Parathyroid adenoma (tissue), 2 donors: ENCODE measurements around the gene MAP2K5.

ENCODE experiments used
- H2AFZ ChIP-seq: fragments of 300-600 bp; sonication (generic); one replicate; pipeline ENCODE4 v1.7.0; 2017; ENCODE audit warnings: antibody characterized with exemption, mild to moderate bottlenecking
- H3K27ac ChIP-seq: fragments of 300-600 bp; sonication (generic); one replicate; pipeline ENCODE4 v1.7.0; 2017
- H3K27me3 ChIP-seq: fragments of 300-600 bp; sonication (generic); one replicate; pipeline ENCODE4 v1.7.0; 2017; ENCODE audit warnings: low read length; ENCODE audit not compliant: control insufficient read depth, insufficient read depth
- H3K36me3 ChIP-seq: fragments of 300-600 bp; sonication (generic); one replicate; pipeline ENCODE4 v1.7.0; 2017; ENCODE audit warnings: low read length; ENCODE audit not compliant: control insufficient read depth, insufficient read depth
- H3K4me1 ChIP-seq: fragments of 300-600 bp; sonication (generic); one replicate; pipeline ENCODE4 v1.7.0; 2017; ENCODE audit warnings: control low read depth
- H3K4me2 ChIP-seq: fragments of 300-600 bp; sonication (generic); one replicate; pipeline ENCODE4 v1.7.0; 2017; ENCODE audit warnings: low read length
- H3K4me3 ChIP-seq: fragments of 300-600 bp; sonication (generic); one replicate; pipeline ENCODE4 v1.7.0; 2017; ENCODE audit warnings: low read depth, low read length
- H3K79me2 ChIP-seq: fragments of 300-600 bp; sonication (generic); one replicate; pipeline ENCODE4 v1.7.0; 2017; ENCODE audit warnings: control low read depth
- H3K9ac ChIP-seq: fragments of 300-600 bp; sonication (generic); one replicate; pipeline ENCODE4 v1.7.0; 2017; ENCODE audit warnings: mild to moderate bottlenecking
- H3K9me3 ChIP-seq: fragments of 300-600 bp; sonication (generic); one replicate; pipeline ENCODE4 v1.7.0; 2017; ENCODE audit warnings: low read length; ENCODE audit not compliant: control insufficient read depth
- TF ChIP-seq, protein P1 (sequence below): fragments of 300-600 bp; sonication (generic); IDR thresholded peaks from one replicate; pipeline ENCODE4 v1.7.0; 2017; ENCODE audit warnings: antibody characterized with exemption, mild to moderate bottlenecking
- donor health status: primary hyperparathyroidism.

MAP2K5 gene

DNA sequence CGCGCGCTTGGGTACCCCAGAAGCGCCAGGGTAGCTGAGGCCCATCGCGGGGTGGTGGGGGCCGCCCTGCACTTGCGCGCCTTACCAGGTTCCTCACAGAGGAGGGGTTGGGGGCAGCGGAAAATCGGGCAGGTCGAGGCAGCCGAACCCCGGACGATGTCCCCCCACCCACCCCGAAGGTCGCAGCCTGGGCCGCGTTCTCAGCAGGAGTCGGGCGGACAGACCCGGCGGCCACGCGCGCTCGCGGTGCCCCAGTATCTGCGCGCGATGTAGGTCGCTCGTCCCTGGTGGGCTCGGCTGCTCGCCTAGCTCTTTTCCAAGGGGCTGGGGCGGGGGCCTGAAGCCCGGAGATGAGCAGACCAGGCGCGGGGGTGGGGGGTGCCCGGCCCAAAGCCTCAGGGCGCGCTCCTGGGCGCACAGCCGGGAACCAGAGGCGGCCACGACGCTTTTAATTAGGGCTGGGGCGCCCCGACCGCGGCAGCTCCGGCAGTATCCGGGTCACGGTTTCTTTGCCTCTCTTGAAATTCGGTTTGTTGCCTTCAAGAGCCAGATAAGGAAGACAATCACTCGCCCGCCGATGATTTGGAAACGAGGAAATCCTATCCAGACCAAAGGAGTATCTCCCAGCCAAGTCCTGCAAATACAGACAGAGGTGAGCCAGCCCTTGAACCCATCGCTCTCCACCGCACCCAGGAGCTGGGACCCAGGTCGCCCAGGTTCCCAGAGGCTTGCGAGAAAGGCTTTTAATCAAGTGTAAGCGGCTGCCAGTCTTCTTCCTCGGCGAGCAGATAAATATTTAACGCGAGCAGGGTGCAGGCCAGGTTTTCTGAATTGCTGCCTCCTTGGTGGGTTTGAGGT, 287.4 kb downstream of the MAP2K5 start:
- TF ChIP-seq, protein P1, sequence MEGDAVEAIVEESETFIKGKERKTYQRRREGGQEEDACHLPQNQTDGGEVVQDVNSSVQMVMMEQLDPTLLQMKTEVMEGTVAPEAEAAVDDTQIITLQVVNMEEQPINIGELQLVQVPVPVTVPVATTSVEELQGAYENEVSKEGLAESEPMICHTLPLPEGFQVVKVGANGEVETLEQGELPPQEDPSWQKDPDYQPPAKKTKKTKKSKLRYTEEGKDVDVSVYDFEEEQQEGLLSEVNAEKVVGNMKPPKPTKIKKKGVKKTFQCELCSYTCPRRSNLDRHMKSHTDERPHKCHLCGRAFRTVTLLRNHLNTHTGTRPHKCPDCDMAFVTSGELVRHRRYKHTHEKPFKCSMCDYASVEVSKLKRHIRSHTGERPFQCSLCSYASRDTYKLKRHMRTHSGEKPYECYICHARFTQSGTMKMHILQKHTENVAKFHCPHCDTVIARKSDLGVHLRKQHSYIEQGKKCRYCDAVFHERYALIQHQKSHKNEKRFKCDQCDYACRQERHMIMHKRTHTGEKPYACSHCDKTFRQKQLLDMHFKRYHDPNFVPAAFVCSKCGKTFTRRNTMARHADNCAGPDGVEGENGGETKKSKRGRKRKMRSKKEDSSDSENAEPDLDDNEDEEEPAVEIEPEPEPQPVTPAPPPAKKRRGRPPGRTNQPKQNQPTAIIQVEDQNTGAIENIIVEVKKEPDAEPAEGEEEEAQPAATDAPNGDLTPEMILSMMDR: no peak
- Histone ChIP-seq H3K36me3 (no peaks in the 10 kb centered on the region), H3K27ac (no peak overlapping the region), H2AFZ (no peak overlapping the region), H3K4me3 (no peak overlapping the region), H3K9me3 (no peaks in the 10 kb centered on the region), H3K4me1 (no peaks in the 10 kb centered on the region), H3K4me2 (no peak overlapping the region), H3K9ac (no peak overlapping the region), H3K27me3 (no peaks in the 10 kb centered on the region), H3K79me2 (no peaks in the 10 kb centered on the region)

DNA sequence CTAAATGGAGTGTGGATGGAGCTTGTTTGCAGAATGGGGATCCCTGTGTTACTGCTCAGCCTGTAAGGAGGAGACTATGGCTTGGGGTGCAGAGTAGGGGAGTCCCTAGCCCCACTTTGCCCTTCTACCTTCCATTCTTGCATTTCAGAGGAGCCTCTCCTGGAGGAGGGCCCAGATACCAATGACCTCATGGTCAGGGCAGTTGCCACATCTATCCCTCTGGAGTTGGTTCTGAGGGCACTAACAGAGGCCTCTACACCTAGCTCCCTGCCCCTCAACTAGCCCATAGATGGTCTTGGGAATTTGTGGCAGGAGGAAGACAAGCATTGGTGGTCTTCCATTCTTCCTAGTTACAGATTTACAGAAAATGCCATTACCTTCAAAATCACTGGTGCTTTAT, 288.9 kb downstream of the MAP2K5 start:
- no peaks in the 10 kb centered on the region for H3K79me2 ChIP-seq
- TF ChIP-seq, protein P1: no peak
- H3K4me3 ChIP-seq: no peak overlapping the region
- no peak overlapping the region for H3K27ac ChIP-seq
- H3K9me3 ChIP-seq: no peaks in the 10 kb centered on the region
- H3K9ac ChIP-seq: no peak overlapping the region
- H3K27me3 ChIP-seq: no peaks in the 10 kb centered on the region
- no peaks in the 10 kb centered on the region for H3K36me3 ChIP-seq
- no peaks in the 10 kb centered on the region for H3K4me1 ChIP-seq
- no peak overlapping the region for H3K4me2 ChIP-seq
- H2AFZ ChIP-seq: no peak overlapping the region

DNA sequence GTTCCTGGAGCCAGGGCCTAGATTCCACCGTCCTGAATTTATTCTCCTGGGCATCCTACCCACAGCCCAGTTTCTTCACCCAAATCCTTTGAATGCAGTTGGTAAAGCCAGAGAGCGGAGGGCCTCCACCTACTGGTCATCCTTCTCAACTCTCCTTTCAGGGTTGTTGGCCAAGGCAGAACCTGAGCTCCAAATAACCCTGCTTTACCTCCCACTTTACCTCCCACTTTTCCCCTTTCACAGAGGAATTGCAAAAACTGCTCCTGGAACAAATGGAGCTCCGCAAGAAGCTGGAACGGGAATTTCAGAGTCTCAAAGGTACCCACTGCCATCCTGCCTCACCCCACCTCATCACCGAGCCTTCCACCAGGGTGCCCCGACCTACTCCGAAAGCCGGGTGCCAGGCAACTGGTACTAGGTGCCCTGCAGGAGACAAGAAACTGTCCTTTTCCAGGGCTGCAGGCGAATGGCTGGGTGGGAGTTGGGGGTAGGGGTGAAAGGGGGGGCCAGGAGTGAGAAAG, 289.6 kb downstream of the MAP2K5 start:
- no peak overlapping the region for H2AFZ ChIP-seq
- no peak overlapping the region for H3K27ac ChIP-seq
- H3K4me2 ChIP-seq: no peak overlapping the region
- no peak overlapping the region for H3K9ac ChIP-seq
- H3K36me3 ChIP-seq: no peaks in the 10 kb centered on the region
- TF ChIP-seq, protein P1: no peak
- H3K4me1 ChIP-seq: no peaks in the 10 kb centered on the region
- no peaks in the 10 kb centered on the region for H3K79me2 ChIP-seq
- H3K4me3 ChIP-seq: no peak overlapping the region
- no peaks in the 10 kb centered on the region for H3K9me3 ChIP-seq
- no peaks in the 10 kb centered on the region for H3K27me3 ChIP-seq

DNA sequence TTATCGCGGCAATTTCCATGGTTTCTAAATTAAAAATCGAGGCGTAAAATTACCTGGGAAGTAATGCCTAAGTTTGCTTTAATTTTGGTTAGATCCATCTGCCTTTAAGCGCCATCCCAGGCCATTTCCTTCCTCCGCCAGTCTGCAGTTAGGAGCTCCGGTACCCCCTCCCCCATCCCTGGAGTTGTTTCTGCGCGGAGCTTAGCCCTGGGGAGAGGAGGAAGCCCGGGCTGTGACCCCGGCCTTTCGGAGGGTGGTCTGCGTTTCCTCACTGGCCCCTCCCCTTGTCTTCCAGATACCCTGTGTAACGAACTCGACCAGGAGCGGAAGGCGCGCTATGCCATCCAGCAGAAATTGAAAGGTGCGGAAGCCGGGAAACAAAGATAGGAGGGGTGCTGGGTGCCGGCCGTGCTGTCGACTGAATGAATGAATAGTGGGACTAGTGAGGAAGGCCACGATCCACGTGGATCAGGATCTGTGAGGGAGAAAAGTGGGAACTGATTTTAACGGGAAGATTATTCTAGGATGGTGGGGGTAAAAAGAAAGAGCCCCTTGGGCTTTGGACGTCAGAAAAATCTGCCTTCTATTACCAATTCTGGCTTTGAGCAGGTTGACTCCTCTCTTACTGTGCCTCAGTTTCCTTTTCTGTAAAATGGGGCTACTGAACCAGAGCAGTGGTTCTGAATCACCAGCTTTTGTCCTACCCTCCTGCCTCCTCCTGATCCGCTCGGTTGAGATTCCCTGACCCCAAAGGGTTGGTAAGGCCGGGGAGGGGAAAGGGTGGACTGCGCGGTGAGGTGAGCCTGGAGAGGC, 290.6 kb downstream of the MAP2K5 start:
- Histone ChIP-seq H3K79me2 (no peaks in the 10 kb centered on the region), H3K27me3 (no peaks in the 10 kb centered on the region), H3K27ac (no peak overlapping the region), H3K4me1 (peaks cover under 1% of the 10 kb centered on the region), H3K9me3 (no peaks in the 10 kb centered on the region), H3K4me3 (peak overlapping the region; percentile 5), H2AFZ (no peak overlapping the region), H3K36me3 (no peaks in the 10 kb centered on the region), H3K4me2 (no peak overlapping the region), H3K9ac (no peak overlapping the region)
- TF ChIP-seq, protein P1: no peak
